HEK293 (cell line): Measurements from ENCODE around the gene HDDC3.

ENCODE experiments used
- KLF16 ChIP-seq: fragments of 450-650 bp; formaldehyde crosslinking; IDR thresholded peaks from 2 replicates; pipeline ENCODE4 v1.5.1; 2017; ENCODE audit warnings: missing biosample characterization, missing genetic modification characterization
- KLF8 ChIP-seq: fragments of 450-650 bp; formaldehyde crosslinking; IDR thresholded peaks from 2 replicates; pipeline ENCODE4 v1.5.1; 2016; ENCODE audit warnings: missing biosample characterization, missing genetic modification characterization
- SCRT2 ChIP-seq: fragments of 450-650 bp; formaldehyde crosslinking; IDR thresholded peaks from 2 replicates; pipeline ENCODE4 v1.5.1; 2016; ENCODE audit warnings: missing biosample characterization, missing genetic modification characterization
- TCF7L2 ChIP-seq: IDR thresholded peaks from 2 replicates; pipeline ENCODE4 v1.6.1; 2011; ENCODE audit warnings: low read depth, mild to moderate bottlenecking, inconsistent platforms, low read length, moderate library complexity, borderline replicate concordance
- ZBTB17 ChIP-seq: fragments of 450-650 bp; formaldehyde crosslinking; IDR thresholded peaks from 2 replicates; pipeline ENCODE4 v1.5.1; 2016; ENCODE audit warnings: missing biosample characterization, missing genetic modification characterization
- ZBTB20 ChIP-seq: fragments of 450-650 bp; formaldehyde crosslinking; IDR thresholded peaks from 2 replicates; pipeline ENCODE4 v1.5.1; 2016; ENCODE audit warnings: missing biosample characterization, missing genetic modification characterization
- ZFP69B ChIP-seq: fragments of 450-650 bp; formaldehyde crosslinking; IDR thresholded peaks from 2 replicates; pipeline ENCODE4 v1.5.1; 2016; ENCODE audit warnings: missing biosample characterization, missing genetic modification characterization
- ZNF157 ChIP-seq: fragments of 450-650 bp; formaldehyde crosslinking; IDR thresholded peaks from 2 replicates; pipeline ENCODE4 v1.5.1; 2016; ENCODE audit warnings: missing biosample characterization, missing genetic modification characterization
- ZNF248 ChIP-seq: fragments of 450-650 bp; formaldehyde crosslinking; IDR thresholded peaks from 2 replicates; pipeline ENCODE4 v1.5.1; 2017; ENCODE audit warnings: missing biosample characterization, missing genetic modification characterization
- ZNF341 ChIP-seq: fragments of 450-650 bp; formaldehyde crosslinking; IDR thresholded peaks from 2 replicates; pipeline ENCODE4; 2016; ENCODE audit warnings: low read depth, missing biosample characterization, missing genetic modification characterization
- ZNF423 ChIP-seq: fragments of 450-650 bp; formaldehyde crosslinking; IDR thresholded peaks from 2 replicates; pipeline ENCODE4 v1.5.1; 2016; ENCODE audit warnings: missing biosample characterization, missing genetic modification characterization
- ZNF544 ChIP-seq: fragments of 450-650 bp; formaldehyde crosslinking; IDR thresholded peaks from 2 replicates; pipeline ENCODE4 v1.5.0; 2017; ENCODE audit warnings: missing biosample characterization, missing genetic modification characterization
- ZNF596 ChIP-seq: fragments of 450-650 bp; IDR thresholded peaks from 2 replicates; pipeline ENCODE4 v1.5.0; 2018; ENCODE audit warnings: missing biosample characterization, mild to moderate bottlenecking, missing genetic modification characterization, moderate library complexity
- ZNF610 ChIP-seq: fragments of 450-650 bp; formaldehyde crosslinking; IDR thresholded peaks from 2 replicates; pipeline ENCODE4 v1.5.1; 2016; ENCODE audit warnings: missing biosample characterization, missing genetic modification characterization, borderline replicate concordance
- ZNF623 ChIP-seq: fragments of 450-650 bp; formaldehyde crosslinking; IDR thresholded peaks from 2 replicates; pipeline ENCODE4 v1.5.1; 2016; ENCODE audit warnings: missing biosample characterization, missing genetic modification characterization
- ZNF654 ChIP-seq: fragments of 450-650 bp; formaldehyde crosslinking; IDR thresholded peaks from 2 replicates; pipeline ENCODE4 v1.5.1; 2016; ENCODE audit warnings: low read depth, missing biosample characterization, missing genetic modification characterization
- ZNF768 ChIP-seq: fragments of 450-650 bp; formaldehyde crosslinking; IDR thresholded peaks from 2 replicates; pipeline ENCODE4 v1.5.1; 2018; ENCODE audit warnings: missing biosample characterization, mild to moderate bottlenecking, missing genetic modification characterization
- ZNF785 ChIP-seq: fragments of 450-650 bp; formaldehyde crosslinking; IDR thresholded peaks from 2 replicates; pipeline ENCODE4 v1.5.1; 2016; ENCODE audit warnings: missing biosample characterization, missing genetic modification characterization
- ZSCAN16 ChIP-seq: fragments of 450-650 bp; formaldehyde crosslinking; IDR thresholded peaks from 2 replicates; pipeline ENCODE4 v1.5.1; 2016; ENCODE audit warnings: missing biosample characterization, missing genetic modification characterization
- TF ChIP-seq, protein P1 (sequence below): fragments of 450-650 bp; formaldehyde crosslinking; conservative IDR thresholded peaks from 2 replicates; pipeline ENCODE4 v1.5.1; 2016; ENCODE audit warnings: low read depth, missing biosample characterization, missing genetic modification characterization
- TF ChIP-seq, protein P2 (sequence below): fragments of 450-650 bp; formaldehyde crosslinking; IDR thresholded peaks from 2 replicates; pipeline ENCODE4 v1.5.1; 2016; ENCODE audit warnings: missing biosample characterization, missing genetic modification characterization
- TF ChIP-seq, protein P3 (sequence below): fragments of 450-650 bp; formaldehyde crosslinking; conservative IDR thresholded peaks from 2 replicates; pipeline ENCODE4 v1.5.1; 2016; ENCODE audit warnings: low read depth, missing biosample characterization, missing genetic modification characterization
- TF ChIP-seq, protein P4 (sequence below): fragments of 450-650 bp; formaldehyde crosslinking; IDR thresholded peaks from 2 replicates; pipeline ENCODE4 v1.5.1; 2016; ENCODE audit warnings: missing biosample characterization, missing genetic modification characterization
- TF ChIP-seq, protein P5 (sequence below): fragments of 450-650 bp; formaldehyde crosslinking; IDR thresholded peaks from 2 replicates; pipeline ENCODE4 v1.5.1; 2017; ENCODE audit warnings: missing biosample characterization, missing genetic modification characterization
- TF ChIP-seq, protein P6 (sequence below): fragments of 450-650 bp; formaldehyde crosslinking; IDR thresholded peaks from 2 replicates; pipeline ENCODE4 v1.5.1; 2016; ENCODE audit warnings: missing biosample characterization, missing genetic modification characterization

The HDDC3 gene

DNA sequence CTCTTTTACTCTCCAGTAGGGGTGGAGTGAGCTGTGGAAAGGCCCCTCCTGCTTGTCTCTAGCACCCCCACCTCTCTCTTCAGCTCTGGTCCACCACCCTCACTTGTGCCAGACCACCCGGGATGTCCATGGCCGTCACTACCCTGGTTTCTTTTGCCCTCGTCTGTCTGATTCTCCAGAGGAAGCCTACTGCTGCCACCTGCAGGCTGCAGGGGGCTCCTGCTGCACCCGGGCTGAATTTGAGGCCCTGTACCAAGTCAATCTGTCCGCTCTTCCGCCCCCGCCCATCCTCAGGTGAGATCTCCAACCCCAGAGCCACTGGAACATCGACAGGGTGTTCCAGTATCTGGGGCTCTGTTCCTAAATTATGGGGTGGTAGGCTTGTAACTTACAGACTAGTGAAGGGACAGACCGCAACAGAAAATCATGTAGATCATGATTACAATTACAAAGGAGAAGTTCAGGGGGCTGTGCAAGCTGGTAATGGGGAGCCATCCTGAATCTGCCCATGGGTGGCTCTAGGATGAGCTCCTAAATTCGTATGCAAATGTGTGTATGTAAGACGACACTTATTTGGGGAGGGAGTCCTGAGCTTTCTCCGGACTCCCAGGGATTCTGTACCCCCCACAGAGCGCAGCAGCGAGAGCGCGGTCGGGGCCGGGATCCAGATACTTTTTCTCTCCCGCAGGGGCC is 2.1 kb upstream of the HDDC3 start (continued):
- TF ChIP-seq, protein P1, sequence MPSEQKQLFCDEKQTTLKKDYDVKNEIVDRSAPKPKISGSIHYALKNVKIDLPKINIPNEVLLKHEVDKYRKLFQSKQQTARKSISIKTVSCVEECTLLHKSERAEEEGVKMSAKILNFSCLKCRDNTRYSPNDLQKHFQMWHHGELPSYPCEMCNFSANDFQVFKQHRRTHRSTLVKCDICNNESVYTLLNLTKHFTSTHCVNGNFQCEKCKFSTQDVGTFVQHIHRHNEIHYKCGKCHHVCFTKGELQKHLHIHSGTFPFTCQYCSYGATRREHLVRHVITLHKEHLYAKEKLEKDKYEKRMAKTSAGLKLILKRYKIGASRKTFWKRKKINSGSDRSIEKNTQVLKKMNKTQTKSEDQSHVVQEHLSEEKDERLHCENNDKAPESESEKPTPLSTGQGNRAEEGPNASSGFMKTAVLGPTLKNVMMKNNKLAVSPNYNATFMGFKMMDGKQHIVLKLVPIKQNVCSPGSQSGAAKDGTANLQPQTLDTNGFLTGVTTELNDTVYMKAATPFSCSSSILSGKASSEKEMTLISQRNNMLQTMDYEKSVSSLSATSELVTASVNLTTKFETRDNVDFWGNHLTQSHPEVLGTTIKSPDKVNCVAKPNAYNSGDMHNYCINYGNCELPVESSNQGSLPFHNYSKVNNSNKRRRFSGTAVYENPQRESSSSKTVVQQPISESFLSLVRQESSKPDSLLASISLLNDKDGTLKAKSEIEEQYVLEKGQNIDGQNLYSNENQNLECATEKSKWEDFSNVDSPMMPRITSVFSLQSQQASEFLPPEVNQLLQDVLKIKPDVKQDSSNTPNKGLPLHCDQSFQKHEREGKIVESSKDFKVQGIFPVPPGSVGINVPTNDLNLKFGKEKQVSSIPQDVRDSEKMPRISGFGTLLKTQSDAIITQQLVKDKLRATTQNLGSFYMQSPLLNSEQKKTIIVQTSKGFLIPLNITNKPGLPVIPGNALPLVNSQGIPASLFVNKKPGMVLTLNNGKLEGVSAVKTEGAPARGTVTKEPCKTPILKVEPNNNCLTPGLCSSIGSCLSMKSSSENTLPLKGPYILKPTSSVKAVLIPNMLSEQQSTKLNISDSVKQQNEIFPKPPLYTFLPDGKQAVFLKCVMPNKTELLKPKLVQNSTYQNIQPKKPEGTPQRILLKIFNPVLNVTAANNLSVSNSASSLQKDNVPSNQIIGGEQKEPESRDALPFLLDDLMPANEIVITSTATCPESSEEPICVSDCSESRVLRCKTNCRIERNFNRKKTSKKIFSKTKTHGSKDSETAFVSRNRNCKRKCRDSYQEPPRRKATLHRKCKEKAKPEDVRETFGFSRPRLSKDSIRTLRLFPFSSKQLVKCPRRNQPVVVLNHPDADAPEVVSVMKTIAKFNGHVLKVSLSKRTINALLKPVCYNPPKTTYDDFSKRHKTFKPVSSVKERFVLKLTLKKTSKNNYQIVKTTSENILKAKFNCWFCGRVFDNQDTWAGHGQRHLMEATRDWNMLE (tag by site-specific recombination), result no peak
- TF ChIP-seq, protein P2, sequence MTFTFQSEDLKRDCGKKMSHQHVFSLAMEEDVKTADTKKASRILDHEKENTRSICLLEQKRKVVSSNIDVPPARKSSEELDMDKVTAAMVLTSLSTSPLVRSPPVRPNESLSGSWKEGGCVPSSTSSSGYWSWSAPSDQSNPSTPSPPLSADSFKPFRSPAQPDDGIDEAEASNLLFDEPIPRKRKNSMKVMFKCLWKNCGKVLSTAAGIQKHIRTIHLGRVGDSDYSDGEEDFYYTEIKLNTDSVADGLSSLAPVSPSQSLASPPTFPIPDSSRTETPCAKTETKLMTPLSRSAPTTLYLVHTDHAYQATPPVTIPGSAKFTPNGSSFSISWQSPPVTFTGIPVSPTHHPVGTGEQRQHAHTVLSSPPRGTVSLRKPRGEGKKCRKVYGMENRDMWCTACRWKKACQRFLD (tag by site-specific recombination), result no peak
- TF ChIP-seq KLF8, result peak; percentile 71
- no peak for TF ChIP-seq TCF7L2
- TF ChIP-seq, protein P3, sequence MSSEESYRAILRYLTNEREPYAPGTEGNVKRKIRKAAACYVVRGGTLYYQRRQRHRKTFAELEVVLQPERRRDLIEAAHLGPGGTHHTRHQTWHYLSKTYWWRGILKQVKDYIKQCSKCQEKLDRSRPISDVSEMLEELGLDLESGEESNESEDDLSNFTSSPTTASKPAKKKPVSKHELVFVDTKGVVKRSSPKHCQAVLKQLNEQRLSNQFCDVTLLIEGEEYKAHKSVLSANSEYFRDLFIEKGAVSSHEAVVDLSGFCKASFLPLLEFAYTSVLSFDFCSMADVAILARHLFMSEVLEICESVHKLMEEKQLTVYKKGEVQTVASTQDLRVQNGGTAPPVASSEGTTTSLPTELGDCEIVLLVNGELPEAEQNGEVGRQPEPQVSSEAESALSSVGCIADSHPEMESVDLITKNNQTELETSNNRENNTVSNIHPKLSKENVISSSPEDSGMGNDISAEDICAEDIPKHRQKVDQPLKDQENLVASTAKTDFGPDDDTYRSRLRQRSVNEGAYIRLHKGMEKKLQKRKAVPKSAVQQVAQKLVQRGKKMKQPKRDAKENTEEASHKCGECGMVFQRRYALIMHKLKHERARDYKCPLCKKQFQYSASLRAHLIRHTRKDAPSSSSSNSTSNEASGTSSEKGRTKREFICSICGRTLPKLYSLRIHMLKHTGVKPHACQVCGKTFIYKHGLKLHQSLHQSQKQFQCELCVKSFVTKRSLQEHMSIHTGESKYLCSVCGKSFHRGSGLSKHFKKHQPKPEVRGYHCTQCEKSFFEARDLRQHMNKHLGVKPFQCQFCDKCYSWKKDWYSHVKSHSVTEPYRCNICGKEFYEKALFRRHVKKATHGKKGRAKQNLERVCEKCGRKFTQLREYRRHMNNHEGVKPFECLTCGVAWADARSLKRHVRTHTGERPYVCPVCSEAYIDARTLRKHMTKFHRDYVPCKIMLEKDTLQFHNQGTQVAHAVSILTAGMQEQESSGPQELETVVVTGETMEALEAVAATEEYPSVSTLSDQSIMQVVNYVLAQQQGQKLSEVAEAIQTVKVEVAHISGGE (tag by site-specific recombination), result peak; percentile 54; the same call in 1 of the 2 replicates
- TF ChIP-seq, protein P4, sequence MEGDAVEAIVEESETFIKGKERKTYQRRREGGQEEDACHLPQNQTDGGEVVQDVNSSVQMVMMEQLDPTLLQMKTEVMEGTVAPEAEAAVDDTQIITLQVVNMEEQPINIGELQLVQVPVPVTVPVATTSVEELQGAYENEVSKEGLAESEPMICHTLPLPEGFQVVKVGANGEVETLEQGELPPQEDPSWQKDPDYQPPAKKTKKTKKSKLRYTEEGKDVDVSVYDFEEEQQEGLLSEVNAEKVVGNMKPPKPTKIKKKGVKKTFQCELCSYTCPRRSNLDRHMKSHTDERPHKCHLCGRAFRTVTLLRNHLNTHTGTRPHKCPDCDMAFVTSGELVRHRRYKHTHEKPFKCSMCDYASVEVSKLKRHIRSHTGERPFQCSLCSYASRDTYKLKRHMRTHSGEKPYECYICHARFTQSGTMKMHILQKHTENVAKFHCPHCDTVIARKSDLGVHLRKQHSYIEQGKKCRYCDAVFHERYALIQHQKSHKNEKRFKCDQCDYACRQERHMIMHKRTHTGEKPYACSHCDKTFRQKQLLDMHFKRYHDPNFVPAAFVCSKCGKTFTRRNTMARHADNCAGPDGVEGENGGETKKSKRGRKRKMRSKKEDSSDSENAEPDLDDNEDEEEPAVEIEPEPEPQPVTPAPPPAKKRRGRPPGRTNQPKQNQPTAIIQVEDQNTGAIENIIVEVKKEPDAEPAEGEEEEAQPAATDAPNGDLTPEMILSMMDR, result peak; percentile 95
- TF ChIP-seq, protein P5, sequence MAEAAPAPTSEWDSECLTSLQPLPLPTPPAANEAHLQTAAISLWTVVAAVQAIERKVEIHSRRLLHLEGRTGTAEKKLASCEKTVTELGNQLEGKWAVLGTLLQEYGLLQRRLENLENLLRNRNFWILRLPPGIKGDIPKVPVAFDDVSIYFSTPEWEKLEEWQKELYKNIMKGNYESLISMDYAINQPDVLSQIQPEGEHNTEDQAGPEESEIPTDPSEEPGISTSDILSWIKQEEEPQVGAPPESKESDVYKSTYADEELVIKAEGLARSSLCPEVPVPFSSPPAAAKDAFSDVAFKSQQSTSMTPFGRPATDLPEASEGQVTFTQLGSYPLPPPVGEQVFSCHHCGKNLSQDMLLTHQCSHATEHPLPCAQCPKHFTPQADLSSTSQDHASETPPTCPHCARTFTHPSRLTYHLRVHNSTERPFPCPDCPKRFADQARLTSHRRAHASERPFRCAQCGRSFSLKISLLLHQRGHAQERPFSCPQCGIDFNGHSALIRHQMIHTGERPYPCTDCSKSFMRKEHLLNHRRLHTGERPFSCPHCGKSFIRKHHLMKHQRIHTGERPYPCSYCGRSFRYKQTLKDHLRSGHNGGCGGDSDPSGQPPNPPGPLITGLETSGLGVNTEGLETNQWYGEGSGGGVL (tag by site-specific recombination), result no peak
- no peak for TF ChIP-seq ZNF785 (tag by site-specific recombination)
- TF ChIP-seq ZSCAN16 (tag by site-specific recombination), result no peak
- TF ChIP-seq ZNF544 (tag by site-specific recombination), result no peak
- no peak for TF ChIP-seq ZNF157 (tag by site-specific recombination)
- no peak for TF ChIP-seq ZBTB20 (tag by site-specific recombination)
- TF ChIP-seq ZBTB17, result peak; percentile 38; the same call in 1 of the 2 replicates
- TF ChIP-seq ZNF596 (tag by site-specific recombination), result 0 out of 2 replicates have a peak, but pooled peaks have one; percentile 12
- peak; percentile 80 for TF ChIP-seq ZNF341 (tag by site-specific recombination)
- no peak for TF ChIP-seq ZNF248 (tag by site-specific recombination)
- TF ChIP-seq SCRT2 (tag by site-specific recombination), result no peak
- TF ChIP-seq ZFP69B (tag by site-specific recombination), result peak; percentile 11; the same call in 1 of the 2 replicates
- peak; percentile 44; the same call in 1 of the 2 replicates for TF ChIP-seq ZNF610 (tag by site-specific recombination)
- TF ChIP-seq KLF16 (tag by site-specific recombination), result 0 out of 2 replicates have a peak, but pooled peaks have one; percentile 22
- no peak for TF ChIP-seq ZNF768 (tag by site-specific recombination)
- no peak for TF ChIP-seq ZNF623
- TF ChIP-seq, protein P6, sequence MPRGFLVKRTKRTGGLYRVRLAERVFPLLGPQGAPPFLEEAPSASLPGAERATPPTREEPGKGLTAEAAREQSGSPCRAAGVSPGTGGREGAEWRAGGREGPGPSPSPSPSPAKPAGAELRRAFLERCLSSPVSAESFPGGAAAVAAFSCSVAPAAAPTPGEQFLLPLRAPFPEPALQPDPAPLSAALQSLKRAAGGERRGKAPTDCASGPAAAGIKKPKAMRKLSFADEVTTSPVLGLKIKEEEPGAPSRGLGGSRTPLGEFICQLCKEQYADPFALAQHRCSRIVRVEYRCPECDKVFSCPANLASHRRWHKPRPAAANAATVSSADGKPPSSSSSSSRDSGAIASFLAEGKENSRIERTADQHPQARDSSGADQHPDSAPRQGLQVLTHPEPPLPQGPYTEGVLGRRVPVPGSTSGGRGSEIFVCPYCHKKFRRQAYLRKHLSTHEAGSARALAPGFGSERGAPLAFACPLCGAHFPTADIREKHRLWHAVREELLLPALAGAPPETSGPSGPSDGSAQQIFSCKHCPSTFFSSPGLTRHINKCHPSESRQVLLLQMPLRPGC (tag by site-specific recombination), result no peak
- TF ChIP-seq ZNF423, result peak; percentile 17; the same call in 1 of the 2 replicates
- TF ChIP-seq ZNF654 (tag by site-specific recombination), result peak; percentile 76
